Posterior cingulate gyrus (tissue), 11 donors: Measurements from ENCODE around the gene MROH2A.
A peak's percentile ranks its signal among the peaks of the same experiment; 100 is the strongest.
"Not testable (repeated sequence)": the region's sequence is repeated elsewhere in the genome, so short reads cannot be mapped to it uniquely, and the experiment has no call there.

Source experiments
- DNase-seq, 10 donors: peaks; one replicate each; pipeline versions ENCODE4 v3.0.0 to v3.0.0-alpha.2; 2020 to 2021; ENCODE audit warnings: mixed read lengths in 3 of 10
- intact Hi-C: fragments of 100-400 bp; cut with DNase I; formaldehyde crosslinking; loops from one replicate; pipeline ENCODE4 v1.15.1; 2023

MROH2A gene

DNA sequence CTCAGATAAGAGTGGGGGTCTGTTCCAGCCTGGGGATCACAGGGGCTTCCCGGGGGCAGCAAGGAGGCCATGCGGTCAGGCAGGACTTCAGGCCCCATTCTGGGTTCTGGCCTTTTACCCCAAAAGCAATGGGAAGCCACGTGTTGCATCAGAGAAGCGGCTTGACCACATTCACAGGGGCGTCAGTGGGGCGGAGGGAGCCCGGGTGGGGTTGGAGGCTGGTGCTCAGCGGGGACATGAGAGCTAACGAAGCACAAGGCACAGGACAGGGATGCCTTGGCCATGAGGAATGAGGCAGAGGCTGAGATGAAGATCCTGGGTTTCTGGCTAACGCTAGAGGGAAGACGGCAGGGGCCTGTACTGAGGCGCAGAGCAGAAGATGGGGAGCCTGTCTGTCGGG is 70.1 kb downstream of the MROH2A start:
- no peak for DNase-seq
- intact Hi-C loops = no loop called here

DNA sequence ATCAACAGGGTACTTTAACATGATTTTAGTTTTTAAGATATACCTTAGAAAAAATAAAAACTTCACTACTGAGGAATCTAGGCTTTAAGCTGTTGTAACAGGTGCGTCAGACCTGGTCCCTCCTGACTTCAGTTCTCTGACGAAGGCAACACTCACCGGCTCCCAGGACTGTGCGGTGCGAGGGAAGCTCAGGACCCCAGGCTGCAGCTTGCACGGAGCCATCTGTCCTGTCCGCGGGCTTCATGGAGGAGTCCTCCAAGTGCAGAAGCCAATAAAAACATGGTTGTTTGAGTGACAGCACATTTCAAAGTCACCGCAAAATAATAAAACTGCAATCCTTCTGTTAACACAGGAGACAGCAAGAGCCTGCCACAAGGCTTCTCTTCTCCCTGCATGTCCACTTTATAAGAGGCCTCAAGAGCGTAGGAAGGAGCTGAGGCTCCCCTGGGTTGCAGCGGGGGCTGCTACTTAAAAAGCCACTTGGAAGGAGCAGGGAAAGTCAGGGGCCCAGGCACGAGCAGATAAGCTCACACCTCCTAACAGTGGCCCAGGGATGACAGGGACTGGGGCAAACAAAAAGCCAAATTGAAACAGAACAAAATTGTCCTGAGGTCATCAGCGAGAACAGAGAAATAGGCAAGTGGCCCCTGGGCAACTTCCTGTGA is 71.6 kb downstream of the MROH2A start:
- intact Hi-C loops = loop anchor here (10.0 kb wide), 1 partner anchor 1265 kb away; no protein-coding TSS in a partner anchor
- no peak for DNase-seq

DNA sequence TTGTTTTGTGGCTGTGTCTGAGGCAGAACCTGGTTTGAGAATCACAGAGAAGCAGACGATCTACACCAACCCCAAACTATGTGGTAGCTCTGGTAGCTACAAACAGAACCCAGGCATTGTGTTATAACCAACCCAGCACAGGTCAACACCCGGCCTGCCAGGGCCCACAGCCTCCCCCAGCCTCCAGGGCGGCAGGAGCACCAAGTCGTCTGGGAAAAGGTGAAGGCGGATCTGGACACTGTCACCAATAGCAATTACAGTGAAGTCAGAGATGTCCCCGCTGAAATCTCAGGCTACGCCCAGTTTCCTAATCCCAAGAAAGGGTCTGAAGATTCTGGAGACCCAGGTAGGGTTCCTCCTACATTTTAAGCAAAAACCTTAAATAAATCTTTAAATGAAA is 72.6 kb downstream of the MROH2A start:
- no peak for DNase-seq
- intact Hi-C loops = loop anchor here (10.0 kb wide), 1 partner anchor 1264 kb away; no protein-coding TSS in a partner anchor

DNA sequence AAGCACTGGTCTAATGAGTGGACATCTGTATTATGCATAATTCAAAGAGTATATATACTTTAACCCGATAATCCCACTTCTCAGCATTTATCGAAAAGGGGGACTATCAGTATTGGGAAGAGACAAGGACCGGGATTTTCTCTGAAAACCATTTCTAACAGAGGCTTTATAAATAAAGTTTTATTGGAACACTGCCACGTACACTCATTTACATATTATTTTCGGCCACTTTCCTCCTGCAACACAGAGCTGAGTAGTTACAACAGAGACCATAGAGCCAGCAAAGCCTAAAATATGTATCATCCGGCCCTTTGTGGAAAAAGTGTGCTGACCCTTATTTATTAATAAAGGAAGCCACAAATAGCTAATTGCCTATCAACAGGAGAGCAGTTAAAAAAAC is 73.0 kb downstream of the MROH2A start:
- intact Hi-C loops = loop anchor here (10.0 kb wide), 1 partner anchor 1264 kb away; no protein-coding TSS in a partner anchor
- no peak for DNase-seq

DNA sequence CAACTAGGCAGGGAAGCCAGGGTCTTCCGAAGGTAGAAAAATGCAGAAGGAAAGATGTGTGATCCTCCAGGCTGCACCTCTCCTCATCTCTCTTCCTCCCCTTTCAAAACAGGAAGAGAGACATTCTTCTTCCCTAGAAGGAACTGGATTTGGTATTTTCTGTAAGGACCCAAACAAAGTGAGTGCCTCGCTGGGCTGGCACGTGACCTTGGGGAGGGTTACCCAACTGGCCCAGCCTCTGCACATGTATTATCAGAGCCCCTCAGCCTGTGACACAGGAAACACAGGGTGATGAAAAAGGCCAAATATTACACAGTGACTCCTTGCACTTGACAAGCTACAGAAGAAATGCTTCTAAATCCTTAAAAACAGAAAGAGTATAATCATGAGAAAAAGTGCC is 73.9 kb downstream of the MROH2A start:
- intact Hi-C loops = loop anchor here (10.0 kb wide), 1 partner anchor 1263 kb away; no protein-coding TSS in a partner anchor
- DNase-seq = no peak

DNA sequence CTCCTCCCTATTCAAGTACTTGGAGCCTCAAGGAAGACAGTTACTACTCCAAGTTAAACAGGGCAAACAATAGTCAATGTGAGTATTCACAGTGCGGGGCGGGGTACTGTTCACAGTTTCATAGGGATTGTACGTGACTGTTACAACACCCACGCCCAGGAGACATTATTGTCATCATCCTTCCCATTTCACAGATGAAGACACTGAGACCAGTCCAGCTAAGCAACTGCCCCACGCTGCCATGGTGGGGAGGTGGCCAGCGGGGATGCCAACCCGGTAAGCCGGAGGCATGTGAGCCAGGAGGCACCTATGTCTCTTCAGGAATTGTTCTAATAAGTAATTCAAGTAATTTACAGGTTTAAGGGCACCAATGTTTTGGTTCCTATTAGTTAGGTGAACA is 75.2 kb downstream of the MROH2A start:
- intact Hi-C loops = loop anchor here (10.0 kb wide), 1 partner anchor 1261 kb away; no protein-coding TSS in a partner anchor

DNA sequence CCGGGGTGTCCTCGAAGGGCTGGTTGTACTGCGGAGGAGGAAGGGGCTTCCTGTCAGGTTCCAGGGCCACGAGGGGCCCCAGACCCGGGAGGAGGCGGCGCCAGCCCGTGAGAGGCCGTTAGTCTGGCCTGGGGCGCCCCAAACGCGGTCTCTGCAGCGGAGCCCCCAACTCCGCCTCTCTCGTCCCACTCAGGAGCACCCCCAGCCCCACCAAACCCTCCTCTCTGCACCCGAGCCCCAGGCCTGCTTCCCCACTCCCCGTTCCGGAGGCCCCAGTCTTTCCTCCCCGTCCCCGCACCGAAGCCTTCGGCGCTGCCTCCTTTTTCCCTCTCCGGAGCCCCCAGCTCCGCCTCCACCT is 75.7 kb downstream of the MROH2A start:
- no peak for DNase-seq
- intact Hi-C loops = loop anchor here (10.0 kb wide), 1 partner anchor 1261 kb away; no protein-coding TSS in a partner anchor

More for the DNA sequence above, 75.2 kb downstream of the MROH2A start:
- DNase-seq = no peak

DNA sequence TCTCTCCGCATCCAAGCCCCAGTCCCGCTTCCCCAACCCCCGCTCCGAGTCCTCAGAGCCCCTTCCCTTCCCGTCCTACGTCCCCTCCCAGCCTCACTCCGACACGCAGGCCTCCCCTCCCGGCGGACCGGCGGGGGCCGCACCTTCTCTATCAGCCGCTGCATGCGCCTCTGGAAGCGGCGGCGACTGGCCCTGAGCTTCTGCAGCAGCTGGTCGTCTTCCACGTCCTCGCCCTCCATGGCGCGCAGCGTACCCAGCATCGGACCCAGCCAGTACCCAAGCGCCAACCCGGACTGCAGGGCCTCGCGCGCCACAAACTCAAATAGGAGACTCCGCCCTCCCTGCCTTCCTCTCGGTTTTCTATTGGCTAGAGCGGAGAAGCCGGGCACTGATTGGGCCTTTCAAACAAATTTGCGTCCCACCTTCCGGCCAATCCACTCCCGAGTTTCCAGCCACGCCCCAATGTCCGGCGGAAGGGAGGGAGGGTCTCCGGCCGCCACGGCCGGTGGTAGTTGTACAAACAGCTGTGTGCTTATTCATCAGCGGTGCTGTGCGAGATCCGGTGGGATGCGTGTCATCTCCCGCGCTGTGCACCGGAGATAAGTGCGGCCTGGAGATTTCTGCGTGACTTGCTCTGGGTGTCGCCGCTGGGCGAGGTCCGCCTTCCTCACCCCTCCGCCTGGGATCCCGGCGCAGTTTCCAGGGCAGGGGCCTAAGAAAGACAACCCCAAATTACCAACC is 76.3 kb downstream of the MROH2A start, which contains the start of gene HJURP:
HJURP (minus strand) TSS at position 295 of the 741 bp plus-strand sequence; CDS start at position 260, 35 bp downstream.
- DNase-seq = peak; percentile 85 to 99 (median 94)
- intact Hi-C loops = loop anchor here (10.0 kb wide), 1 partner anchor 1260 kb away; no protein-coding TSS in a partner anchor

DNA sequence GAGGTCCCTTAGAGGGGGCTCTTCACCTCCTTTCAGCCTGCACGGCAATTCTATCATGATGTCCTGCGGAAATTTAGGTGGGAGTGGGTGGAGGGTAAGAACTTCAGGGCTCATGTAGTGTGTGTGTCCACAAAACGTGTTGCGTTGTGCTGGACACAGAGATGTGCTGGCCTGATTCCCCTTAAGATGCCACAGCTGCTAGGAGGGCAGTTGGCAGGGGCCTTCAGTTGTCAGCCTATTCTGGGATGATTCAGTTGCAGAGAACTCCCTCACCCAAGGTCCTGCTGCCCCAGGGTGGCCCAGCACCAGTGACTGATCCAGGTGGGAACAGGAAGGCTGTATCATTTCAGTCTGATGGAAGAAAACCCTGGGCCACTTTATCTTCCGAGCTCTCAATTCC is 77.2 kb downstream of the MROH2A start:
- intact Hi-C loops = loop anchor here (10.0 kb wide), 1 partner anchor 1259 kb away; no protein-coding TSS in a partner anchor

DNA sequence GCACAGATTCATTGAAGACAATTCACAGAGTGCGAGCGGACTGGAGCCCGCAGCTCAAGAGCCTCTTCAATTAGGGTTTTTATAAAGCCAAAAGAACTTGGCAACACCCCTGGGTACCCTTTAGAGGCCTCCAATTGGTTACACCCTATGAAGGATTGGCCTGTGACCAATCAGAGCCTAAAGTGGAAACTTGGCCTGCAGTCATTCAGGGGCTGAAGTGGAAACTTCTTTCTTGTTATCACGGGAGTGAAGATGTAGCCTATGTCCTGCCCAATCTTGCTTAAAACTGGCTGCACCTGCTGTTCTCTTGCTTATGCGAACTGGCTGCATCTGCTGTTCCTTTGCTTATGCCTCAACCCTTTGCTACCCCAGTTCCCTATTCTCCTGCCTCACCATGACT is 78.1 kb downstream of the MROH2A start:
- intact Hi-C loops = loop anchor here (10.0 kb wide), 1 partner anchor 1259 kb away; no protein-coding TSS in a partner anchor

More for the DNA sequence above, 77.2 kb downstream of the MROH2A start:
- DNase-seq = no peak

DNA sequence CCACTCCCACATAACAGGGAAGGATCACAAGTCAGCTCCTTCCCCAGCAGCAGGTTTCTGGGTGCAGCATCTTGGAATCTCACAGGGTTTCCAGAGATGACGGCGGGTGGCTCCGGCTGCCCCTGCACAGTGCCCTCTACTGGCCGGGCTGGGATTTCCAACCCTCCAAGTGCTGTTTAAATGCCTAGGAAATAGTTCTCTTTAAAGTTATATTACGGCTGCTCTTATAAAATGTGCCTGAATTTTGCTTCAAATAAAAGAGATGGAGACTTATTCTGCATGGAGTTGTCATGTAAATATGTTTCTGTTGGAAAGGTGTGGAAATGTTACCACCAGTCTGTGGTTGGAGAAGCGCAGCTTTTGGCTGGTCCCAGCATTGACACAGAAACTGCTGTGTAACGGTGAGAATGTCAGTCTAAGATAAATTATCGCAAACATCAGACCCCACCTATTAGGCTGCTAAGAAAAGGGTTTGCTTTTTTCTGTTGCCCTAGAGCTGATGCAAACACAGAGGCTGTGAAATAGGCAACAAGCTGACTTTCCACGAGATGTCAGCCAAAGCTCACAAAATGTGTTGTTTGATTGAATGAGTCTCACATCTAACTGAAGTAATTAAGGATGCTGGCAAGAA is 79.5 kb downstream of the MROH2A start:
- intact Hi-C loops = loop anchor here (10.0 kb wide), 1 partner anchor 1257 kb away; no protein-coding TSS in a partner anchor
- peak in 1 of 10 donors; percentile 83 for DNase-seq

More for the DNA sequence above, 78.1 kb downstream of the MROH2A start:
- DNase-seq = no peak

DNA sequence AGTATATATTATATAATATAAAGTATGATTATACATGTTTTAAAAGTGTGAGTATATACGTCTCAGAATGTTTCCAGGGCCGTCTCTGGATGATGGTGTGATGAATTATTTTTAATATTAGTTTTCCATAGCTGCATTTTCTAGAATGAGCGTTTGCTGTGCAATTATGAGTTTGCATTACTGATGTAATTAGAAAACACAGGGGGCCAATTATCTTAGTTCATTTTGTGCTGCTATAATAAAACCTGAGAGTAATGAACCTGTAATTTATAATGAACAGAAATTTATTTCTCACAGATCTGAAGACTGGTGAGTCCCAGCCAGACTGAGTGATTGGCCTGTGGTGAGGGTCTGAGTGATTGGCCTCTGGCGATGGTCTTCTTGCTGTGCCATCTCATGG is 80.2 kb downstream of the MROH2A start:
- intact Hi-C loops = loop anchor here (10.0 kb wide), 1 partner anchor 1256 kb away; no protein-coding TSS in a partner anchor
- DNase-seq = no peak

DNA sequence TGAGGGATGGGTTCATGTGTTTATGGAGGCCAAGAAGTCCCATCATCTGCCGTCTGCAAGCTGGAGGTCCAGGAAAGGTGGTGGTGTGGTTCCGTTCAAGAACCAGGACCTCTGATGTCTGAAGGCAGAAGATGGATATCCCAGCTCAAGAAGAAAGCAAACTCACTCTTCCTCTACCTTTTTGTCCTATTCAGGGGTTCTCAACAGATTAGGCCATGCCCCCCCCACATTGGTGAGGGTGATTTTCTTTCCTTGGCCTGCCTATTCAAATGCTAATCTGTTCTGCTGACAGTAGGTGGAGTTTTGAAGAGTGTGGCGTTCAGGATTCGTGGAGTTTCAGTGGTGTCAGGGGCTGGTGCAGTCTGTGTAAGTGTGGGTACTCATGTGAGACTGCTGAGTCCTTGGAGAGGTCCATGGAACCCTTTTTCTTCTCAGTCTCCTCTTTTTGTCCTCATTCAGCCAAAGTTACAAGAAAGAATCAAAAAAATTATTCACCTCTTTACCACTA is 84.2 kb downstream of the MROH2A start:
- no peak for DNase-seq
- intact Hi-C loops = no loop called here

DNA sequence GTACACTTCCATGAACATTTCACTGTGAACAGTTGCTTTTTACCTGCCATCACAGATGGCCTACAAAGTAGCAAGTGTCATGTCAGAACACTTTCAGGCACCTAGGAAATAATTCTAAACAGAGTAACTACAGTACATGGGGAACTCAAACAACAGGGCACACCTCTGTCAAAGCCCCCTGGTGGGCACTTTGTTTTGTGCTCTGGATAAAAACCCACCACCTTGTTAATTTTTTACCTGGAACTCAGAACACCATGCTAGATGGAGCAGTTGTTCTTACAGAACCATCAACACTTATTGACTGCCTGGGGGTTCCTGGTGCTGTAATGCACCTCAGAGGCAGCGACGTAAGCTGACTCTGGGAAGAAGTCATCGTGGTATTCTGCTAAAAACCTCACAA is 87.7 kb downstream of the MROH2A start:
- intact Hi-C loops = no loop called here
- DNase-seq = no peak

DNA sequence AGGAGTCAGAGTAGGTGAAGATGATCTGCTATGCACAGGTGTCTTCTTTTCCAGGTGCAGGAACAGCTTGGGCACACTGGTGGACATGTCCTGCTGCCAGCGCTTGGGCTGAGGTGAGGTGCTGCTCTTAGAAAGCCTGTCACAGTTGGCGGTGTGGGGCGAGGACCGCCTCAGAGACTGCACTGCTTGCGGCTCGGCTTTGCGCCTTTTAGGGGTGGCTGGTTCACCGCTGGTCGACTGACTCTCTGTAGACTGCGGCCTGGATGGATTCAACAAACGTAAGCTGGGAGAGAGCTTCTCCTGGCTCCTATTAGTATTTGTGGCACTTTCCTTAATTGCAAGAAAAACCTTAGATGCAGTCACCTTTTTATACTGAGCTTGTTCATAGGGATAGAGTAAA is 88.3 kb downstream of the MROH2A start:
- no peak for DNase-seq
- intact Hi-C loops = no loop called here

DNA sequence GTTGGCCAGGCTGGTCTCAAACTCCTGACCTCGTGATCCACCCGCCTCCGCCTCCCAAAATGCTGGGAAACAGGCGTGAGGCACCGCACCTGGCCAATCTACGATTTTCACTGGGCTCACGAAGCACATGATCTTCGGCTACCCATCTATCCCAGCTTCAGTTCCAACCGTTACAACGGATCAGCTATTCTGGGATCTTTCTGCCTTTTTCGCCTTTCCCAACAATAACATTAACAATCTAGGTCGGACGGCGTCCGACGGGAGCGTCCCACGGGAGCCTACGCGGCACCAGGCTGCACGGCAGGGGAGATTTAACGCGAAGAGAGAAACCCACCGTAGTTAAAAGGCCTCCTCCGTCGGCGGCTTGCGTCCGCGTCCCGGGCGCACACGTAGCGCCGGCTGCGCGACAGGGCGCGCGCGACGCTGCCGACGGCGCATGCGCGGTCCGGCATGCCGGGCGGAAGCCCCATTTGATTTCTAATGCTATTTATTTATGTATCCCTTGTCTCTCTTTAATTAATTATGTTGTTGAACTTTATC is 89.9 kb downstream of the MROH2A start, which contains the start of gene MSL3B:
MSL3B (minus strand) TSS at position 394 of the 540 bp plus-strand sequence.
- peak in 1 of 10 donors; percentile 81 for DNase-seq
- intact Hi-C loops = no loop called here

DNA sequence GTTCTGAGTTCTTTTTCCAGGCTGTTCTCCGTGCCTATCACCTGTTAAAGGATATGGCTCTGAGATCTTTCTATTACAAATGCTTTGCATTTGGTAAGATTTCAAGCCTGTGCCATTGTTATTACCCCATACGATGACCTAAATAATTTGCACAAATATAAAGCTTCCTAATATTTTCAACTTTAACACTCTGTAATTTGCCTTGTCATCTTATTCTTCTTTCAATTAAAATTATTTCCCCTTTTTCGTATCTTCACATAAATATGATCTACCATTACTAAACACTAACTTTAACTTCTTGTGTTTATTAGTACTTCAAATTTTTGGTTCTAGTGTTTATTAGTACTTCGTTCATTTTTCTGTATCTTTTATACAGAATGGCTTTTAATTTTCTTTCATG is 93.3 kb downstream of the MROH2A start:
- DNase-seq = no peak
- intact Hi-C loops = no loop called here

DNA sequence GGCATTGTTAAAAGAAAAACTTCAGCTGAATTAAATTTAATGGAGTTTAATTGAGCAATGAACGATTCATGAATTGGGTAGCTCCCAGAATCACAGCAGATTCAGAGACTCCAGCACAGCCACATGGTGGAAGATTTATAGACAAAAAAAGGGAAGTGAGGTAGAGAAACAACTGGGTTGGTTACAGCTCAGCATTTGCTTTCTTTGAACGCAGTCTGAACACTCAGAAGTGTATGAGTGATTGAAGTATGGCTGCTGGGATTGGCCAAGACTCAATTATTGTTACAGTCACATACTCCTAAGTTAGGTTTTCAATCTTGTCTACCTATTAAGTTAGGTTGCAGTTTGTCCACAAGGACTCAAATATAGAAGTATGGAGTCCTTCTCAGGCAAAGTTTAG is 94.0 kb downstream of the MROH2A start:
- DNase-seq, intact Hi-C loops: not testable (repeated sequence)

DNA sequence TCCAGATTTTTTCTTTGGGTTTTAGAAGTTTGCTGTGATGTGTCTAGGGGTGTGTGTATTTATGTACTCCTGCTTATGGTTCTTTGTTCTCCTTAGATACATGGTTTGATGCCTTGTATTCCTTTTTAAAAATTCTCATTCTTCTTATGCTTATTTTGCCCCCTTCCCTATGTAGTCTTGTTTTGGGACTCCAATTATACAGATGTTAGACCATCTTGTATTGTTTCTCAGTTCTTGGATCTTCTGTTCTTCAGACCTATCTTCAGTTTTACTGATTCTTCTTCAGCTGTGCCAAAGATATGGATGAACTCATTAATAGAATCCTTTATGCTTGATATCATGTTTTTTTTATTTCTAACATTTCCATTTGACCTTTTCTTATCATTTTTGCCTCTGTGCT is 104.2 kb downstream of the MROH2A start:
- intact Hi-C loops = no loop called here
- no peak for DNase-seq
